Activated T-helper 9 cell treated with anti-CD3 and anti-CD28 coated beads, Interleukin-2, amount 50 U/mL, for 16 hours (primary cell): ENCODE data around the gene RAB11FIP5.
"Not testable (repeated sequence)": the region's sequence is repeated elsewhere in the genome, so short reads cannot be mapped to it uniquely, and the experiment has no call there.

Experiments used
- DNase-seq: peaks from one replicate; pipeline ENCODE4 v3.0.0-alpha.2; 2020; ENCODE audit warnings: low read depth

The RAB11FIP5 gene

GRCh38 chr2:73069041-73069854 is 43.5 kb downstream of the RAB11FIP5 start:
- no peak for DNase-seq

- no peak for DNase-seq
Observed at GRCh38 chr2:73068147-73068546, 44.6 kb downstream of the RAB11FIP5 start.

- no peak for DNase-seq
Observed at GRCh38 chr2:73067043-73067442, 45.7 kb downstream of the RAB11FIP5 start.

- not testable (repeated sequence) for DNase-seq
Observed at GRCh38 chr2:73065070-73065469, 47.7 kb downstream of the RAB11FIP5 start.

GRCh38 chr2:73063909-73064875 is 48.6 kb downstream of the RAB11FIP5 start:
- DNase-seq = no peak

- DNase-seq = no peak
Observed at GRCh38 chr2:73063472-73063871, 49.3 kb downstream of the RAB11FIP5 start.

- DNase-seq = no peak
Observed at GRCh38 chr2:73059106-73059505, 53.6 kb downstream of the RAB11FIP5 start.

GRCh38 chr2:73054980-73055379 is 57.8 kb downstream of the RAB11FIP5 start:
- DNase-seq = no peak

- DNase-seq = no peak
Observed at GRCh38 chr2:73053316-73054114, 59.2 kb downstream of the RAB11FIP5 start.

GRCh38 chr2:73050121-73050545 is 62.6 kb downstream of the RAB11FIP5 start:
- no peak for DNase-seq

- DNase-seq = no peak
Observed at GRCh38 chr2:73043929-73044832, 68.6 kb downstream of the RAB11FIP5 start.

- no peak for DNase-seq
Observed at GRCh38 chr2:73043276-73043675, 69.5 kb downstream of the RAB11FIP5 start.

GRCh38 chr2:73037947-73038585 is 74.7 kb downstream of the RAB11FIP5 start:
- DNase-seq = no peak

GRCh38 chr2:73036766-73037165 is 76.0 kb downstream of the RAB11FIP5 start:
- DNase-seq = no peak

GRCh38 chr2:73035899-73036711 is 76.6 kb downstream of the RAB11FIP5 start:
- no peak for DNase-seq

- DNase-seq = no peak
Observed at GRCh38 chr2:73034661-73035375, 77.9 kb downstream of the RAB11FIP5 start.

- DNase-seq = no peak
Observed at GRCh38 chr2:73033766-73034381, 78.9 kb downstream of the RAB11FIP5 start.

- no peak for DNase-seq
Observed at GRCh38 chr2:73033142-73033765, 79.5 kb downstream of the RAB11FIP5 start.
